Gastrocnemius medialis (tissue), 4 donors: ENCODE results near the gene ARID3B. TPM values are rescaled to one million over a fixed set of nuclear protein-coding genes. Genes with fewer than 3 reads are reported as not detected.

Experiments used
- ATAC-seq, 2 donors: fragments of 150-250 bp; one replicate each; pipeline ENCODE4 v1.9.1; 2016
- DNase-seq, 2 donors: peaks; one replicate each; pipeline ENCODE4 v3.0.0-alpha.2; 2019
- H3K27ac ChIP-seq, 4 donors: fragments of 200-600 bp; sonication (generic); 1 replicate in 1 of 4; 2 replicates in 3 of 4; pipeline ENCODE4 v1.5.1; 2016 to 2018; ENCODE audit warnings: mild to moderate bottlenecking in 2 of 4, moderate library complexity in 1 of 4
- H3K27me3 ChIP-seq, 3 donors: fragments of 200-600 bp; sonication (generic) in 2 of 3; 1 replicate in 1 of 3; 2 replicates in 2 of 3; pipeline versions ENCODE4 v1.5.1 to v1.6.0; 2016 to 2019; ENCODE audit warnings: mild to moderate bottlenecking in 1 of 3, moderate library complexity in 1 of 3
- H3K36me3 ChIP-seq, 2 donors: fragments of 200-600 bp; sonication (generic) in 1 of 2; one replicate each; pipeline ENCODE4 v1.5.1; 2017 to 2018
- H3K4me1 ChIP-seq, 2 donors: fragments of 200-600 bp; sonication (generic) in 1 of 2; one replicate each; pipeline ENCODE4 v1.5.1; 2016 to 2017; ENCODE audit warnings: mild to moderate bottlenecking in 2 of 2
- H3K4me3 ChIP-seq, 4 donors: fragments of 200-600 bp; sonication (generic) in 3 of 4; 1 replicate in 1 of 4; 2 replicates in 3 of 4; pipeline ENCODE4 v1.5.1; 2016 to 2019; ENCODE audit warnings: mild to moderate bottlenecking in 2 of 4
- H3K9me3 ChIP-seq, 3 donors: fragments of 200-600 bp; sonication (generic) in 2 of 3; 1 replicate in 1 of 3; 2 replicates in 2 of 3; pipeline ENCODE4 v1.5.1; 2016 to 2019
- POLR2A ChIP-seq, 2 donors: fragments of 450-650 bp; IDR thresholded peaks; one replicate each; pipeline ENCODE4 v1.6.1; 2017; ENCODE audit warnings: antibody characterized with exemption in 2 of 2, mild to moderate bottlenecking in 2 of 2, moderate library complexity in 2 of 2
- in situ Hi-C, 4 donors: fragments of 200-750 bp; cut with MboI; loops; one replicate each; pipeline versions ENCODE4 v1.15.0 to v1.8.0; 2017; ENCODE audit warnings: low sequenced_read_pairs in 4 of 4
- intact Hi-C: fragments of 100-400 bp; cut with DNase I; formaldehyde crosslinking; loops from one replicate; pipeline ENCODE4 v1.15.1; 2023; ENCODE audit warnings: low total_unique reads
- total RNA-seq, 4 donors: library from RNA; depleted of rRNA; stranded (reverse); fragments of >200 nt; gene quantifications; one replicate each; pipeline versions ENCODE4 v1.1.0 to v1.2.3, GENCODE V29; 2016
- TF ChIP-seq, protein P1 (sequence below), 5 experiments: fragments of 450-650 bp in 3 of 5; fragments of 200-600 bp in 2 of 5; sonication (generic) in 2 of 5; IDR thresholded peaks in 4 of 5; conservative IDR thresholded peaks in 1 of 5; 1 replicate in 4 of 5; 2 replicates in 1 of 5; pipeline ENCODE4 v1.5.1; 2016 to 2019; ENCODE audit warnings: antibody characterized with exemption in 5 of 5, mild to moderate bottlenecking in 3 of 5, moderate library complexity in 3 of 5

Gene ARID3B
- total RNA-seq, 4 donors from 2014 or later: 1.8 to 6.7 (median 4.6) TPM

DNA sequence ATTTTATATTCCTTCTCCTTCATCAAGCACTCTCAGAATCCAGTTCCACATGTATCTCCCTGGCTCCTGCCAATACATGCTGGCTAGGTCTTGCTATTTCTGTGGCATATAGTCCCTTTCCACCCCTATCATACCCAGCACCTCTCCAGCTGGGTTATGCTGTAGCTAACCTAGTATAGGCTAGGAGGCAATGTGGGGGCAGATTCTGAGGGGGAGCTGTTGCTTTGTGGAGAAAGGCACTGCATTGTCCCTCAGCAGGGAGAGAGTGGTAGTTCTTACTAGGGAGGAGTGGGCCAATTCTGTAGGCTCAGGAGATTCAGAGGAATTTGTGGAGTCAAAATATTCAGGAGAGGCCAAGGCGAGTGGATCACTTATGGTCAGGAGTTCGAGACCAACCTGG lies 40.6 kb upstream of the ARID3B start:
- ATAC-seq (no peak), DNase-seq (no peak)
- no peaks in the 10 kb centered on the region for H3K9me3 ChIP-seq
- no peaks in the 10 kb centered on the region for H3K36me3 ChIP-seq
- in situ Hi-C loops (no loop called here), intact Hi-C loops (no loop called here)
- no peaks in the 10 kb centered on the region for H3K4me1 ChIP-seq
- no peaks in the 10 kb centered on the region for H3K27me3 ChIP-seq
- H3K27ac ChIP-seq: no peak overlapping the region
- H3K4me3 ChIP-seq: no peak overlapping the region
- TF ChIP-seq, protein P1, sequence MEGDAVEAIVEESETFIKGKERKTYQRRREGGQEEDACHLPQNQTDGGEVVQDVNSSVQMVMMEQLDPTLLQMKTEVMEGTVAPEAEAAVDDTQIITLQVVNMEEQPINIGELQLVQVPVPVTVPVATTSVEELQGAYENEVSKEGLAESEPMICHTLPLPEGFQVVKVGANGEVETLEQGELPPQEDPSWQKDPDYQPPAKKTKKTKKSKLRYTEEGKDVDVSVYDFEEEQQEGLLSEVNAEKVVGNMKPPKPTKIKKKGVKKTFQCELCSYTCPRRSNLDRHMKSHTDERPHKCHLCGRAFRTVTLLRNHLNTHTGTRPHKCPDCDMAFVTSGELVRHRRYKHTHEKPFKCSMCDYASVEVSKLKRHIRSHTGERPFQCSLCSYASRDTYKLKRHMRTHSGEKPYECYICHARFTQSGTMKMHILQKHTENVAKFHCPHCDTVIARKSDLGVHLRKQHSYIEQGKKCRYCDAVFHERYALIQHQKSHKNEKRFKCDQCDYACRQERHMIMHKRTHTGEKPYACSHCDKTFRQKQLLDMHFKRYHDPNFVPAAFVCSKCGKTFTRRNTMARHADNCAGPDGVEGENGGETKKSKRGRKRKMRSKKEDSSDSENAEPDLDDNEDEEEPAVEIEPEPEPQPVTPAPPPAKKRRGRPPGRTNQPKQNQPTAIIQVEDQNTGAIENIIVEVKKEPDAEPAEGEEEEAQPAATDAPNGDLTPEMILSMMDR (IDR thresholded peaks at IDR 0.05 in 4 of 5, conservative IDR thresholded peaks at IDR 0.05 in 1 of 5): no peak
- no peak for TF ChIP-seq POLR2A (IDR thresholded peaks at IDR 0.05)

DNA sequence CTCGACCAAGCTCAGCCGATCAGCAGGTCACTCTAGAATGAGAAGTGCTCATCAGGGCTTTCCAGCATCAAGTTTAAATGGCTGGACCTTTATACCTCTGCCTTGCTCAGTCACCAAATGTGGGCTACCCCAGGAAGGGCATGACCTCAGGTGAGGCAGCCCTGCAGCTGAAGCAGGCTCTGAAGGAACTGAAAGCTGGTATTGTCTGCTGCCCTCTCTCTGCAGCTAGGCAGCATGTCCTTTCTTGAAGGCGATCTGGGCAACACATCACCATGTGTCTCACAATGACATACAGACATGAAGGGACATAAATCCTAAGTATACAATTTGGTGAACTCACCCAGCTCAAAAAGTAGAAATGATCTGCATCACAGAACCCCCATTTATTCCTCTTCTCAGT lies 38.7 kb upstream of the ARID3B start:
- no peak for TF ChIP-seq POLR2A (IDR thresholded peaks at IDR 0.05)
- TF ChIP-seq, protein P1 (IDR thresholded peaks at IDR 0.05 in 4 of 5, conservative IDR thresholded peaks at IDR 0.05 in 1 of 5): no peak
- Histone ChIP-seq H3K36me3 (no peaks in the 10 kb centered on the region), H3K27ac (no peak overlapping the region), H3K4me1 (no peaks in the 10 kb centered on the region), H3K4me3 (no peak overlapping the region), H3K27me3 (no peaks in the 10 kb centered on the region), H3K9me3 (no peaks in the 10 kb centered on the region)
- intact Hi-C loops (no loop called here), in situ Hi-C loops (no loop called here)
- DNase-seq: no peak
- ATAC-seq: no peak

DNA sequence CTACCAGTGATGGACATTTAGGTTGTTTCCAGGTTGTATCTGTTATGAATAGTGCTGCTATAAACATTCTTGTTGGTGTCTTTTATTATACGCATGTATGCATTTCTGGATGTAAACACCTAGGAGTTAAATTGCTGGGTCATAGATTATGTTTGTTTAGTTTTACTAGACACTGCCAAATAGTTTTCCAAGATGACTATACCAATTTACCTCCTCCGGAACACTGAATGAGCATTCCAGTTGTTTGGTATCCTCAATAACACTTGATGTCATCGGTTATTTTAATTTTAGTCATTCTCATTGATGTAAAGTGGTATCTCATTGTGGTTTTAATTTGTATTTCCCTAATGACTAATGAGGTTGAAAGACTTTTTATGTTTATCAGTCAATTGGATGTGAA lies 36.6 kb upstream of the ARID3B start:
- Histone ChIP-seq H3K4me1 (no peaks in the 10 kb centered on the region), H3K27ac (no peak overlapping the region), H3K9me3 (no peaks in the 10 kb centered on the region), H3K27me3 (no peaks in the 10 kb centered on the region), H3K36me3 (no peaks in the 10 kb centered on the region), H3K4me3 (no peak overlapping the region)
- no peak for ATAC-seq
- in situ Hi-C loops (no loop called here), intact Hi-C loops (no loop called here)
- DNase-seq: no peak
- TF ChIP-seq, protein P1 (IDR thresholded peaks at IDR 0.05 in 4 of 5, conservative IDR thresholded peaks at IDR 0.05 in 1 of 5): no peak
- no peak for TF ChIP-seq POLR2A (IDR thresholded peaks at IDR 0.05)

DNA sequence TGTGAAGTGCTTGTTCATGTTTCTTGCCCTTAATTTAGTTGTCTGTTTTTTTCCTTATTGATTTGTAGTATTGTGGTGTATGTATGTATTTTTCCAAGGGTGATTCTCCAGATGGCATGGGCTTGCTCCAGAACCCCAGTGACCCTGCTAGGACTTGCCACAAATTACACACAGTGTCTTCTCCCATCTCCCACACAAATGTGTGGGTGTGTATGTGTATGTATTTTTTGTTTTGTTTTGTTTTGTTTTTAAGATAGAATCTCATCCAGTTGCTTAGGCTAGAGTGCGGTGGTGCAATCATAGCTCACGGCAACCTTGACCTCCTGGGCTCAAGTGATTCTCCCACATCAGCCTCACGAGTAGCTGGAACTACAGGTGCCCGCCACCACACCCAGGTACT lies 36.2 kb upstream of the ARID3B start:
- TF ChIP-seq POLR2A (IDR thresholded peaks at IDR 0.05): no peak
- TF ChIP-seq, protein P1 (IDR thresholded peaks at IDR 0.05 in 4 of 5, conservative IDR thresholded peaks at IDR 0.05 in 1 of 5): no peak
- in situ Hi-C loops: no loop called here

DNA sequence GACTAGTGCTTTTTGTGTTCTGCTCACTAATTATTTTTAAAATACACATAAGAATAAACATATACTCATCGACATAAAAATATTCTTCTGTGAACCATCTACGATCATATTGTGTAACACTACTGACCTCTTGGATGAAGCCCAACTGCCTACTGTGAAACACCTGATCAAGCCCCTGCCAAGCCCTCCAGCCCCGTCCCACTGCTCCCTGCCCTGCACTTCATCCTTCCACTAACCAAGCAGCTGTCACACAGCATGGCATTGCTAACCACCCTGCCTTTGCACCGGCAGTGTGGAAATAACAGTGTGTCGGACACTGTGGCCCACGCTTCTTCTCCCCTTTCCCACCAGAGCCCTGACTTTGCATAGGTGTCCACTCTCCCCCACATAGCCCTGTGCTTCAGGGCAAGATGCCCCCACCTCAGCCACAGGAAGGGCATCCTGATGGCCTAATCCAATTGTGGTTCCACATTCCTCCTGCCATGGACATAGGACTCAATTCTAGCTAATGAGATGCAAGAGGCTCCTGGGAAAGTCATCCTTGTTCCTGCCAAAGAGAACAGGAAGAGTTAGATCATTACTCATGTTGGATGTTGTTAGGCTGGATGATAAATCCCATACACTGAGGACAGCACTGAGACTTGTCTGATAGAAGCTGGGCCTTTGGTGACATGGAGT lies 35.0 kb upstream of the ARID3B start:
- no peaks in the 10 kb centered on the region for H3K36me3 ChIP-seq
- no peaks in the 10 kb centered on the region for H3K4me1 ChIP-seq
- intact Hi-C loops: no loop called here
- TF ChIP-seq, protein P1 (IDR thresholded peaks at IDR 0.05 in 4 of 5, conservative IDR thresholded peaks at IDR 0.05 in 1 of 5): no peak
- no peak for TF ChIP-seq POLR2A (IDR thresholded peaks at IDR 0.05)
- DNase-seq: no peak
- H3K4me3 ChIP-seq: no peak overlapping the region
- H3K9me3 ChIP-seq: no peaks in the 10 kb centered on the region
- H3K27me3 ChIP-seq: no peaks in the 10 kb centered on the region
- no peak overlapping the region for H3K27ac ChIP-seq
- in situ Hi-C loops: no loop called here
- no peak for ATAC-seq

More for the DNA sequence above, 36.2 kb upstream of the ARID3B start:
- H3K4me1 ChIP-seq: no peaks in the 10 kb centered on the region
- H3K27ac ChIP-seq: no peak overlapping the region
- no peaks in the 10 kb centered on the region for H3K9me3 ChIP-seq
- H3K4me3 ChIP-seq: no peak overlapping the region
- no peaks in the 10 kb centered on the region for H3K27me3 ChIP-seq
- ATAC-seq (no peak), DNase-seq (no peak)
- no peaks in the 10 kb centered on the region for H3K36me3 ChIP-seq
- intact Hi-C loops: no loop called here
